Measurements from ENCODE around the gene BAZ2A.
"Not testable (repeated sequence)": the region's sequence is repeated elsewhere in the genome, so short reads cannot be mapped to it uniquely, and the experiment has no call there.

DNA sequence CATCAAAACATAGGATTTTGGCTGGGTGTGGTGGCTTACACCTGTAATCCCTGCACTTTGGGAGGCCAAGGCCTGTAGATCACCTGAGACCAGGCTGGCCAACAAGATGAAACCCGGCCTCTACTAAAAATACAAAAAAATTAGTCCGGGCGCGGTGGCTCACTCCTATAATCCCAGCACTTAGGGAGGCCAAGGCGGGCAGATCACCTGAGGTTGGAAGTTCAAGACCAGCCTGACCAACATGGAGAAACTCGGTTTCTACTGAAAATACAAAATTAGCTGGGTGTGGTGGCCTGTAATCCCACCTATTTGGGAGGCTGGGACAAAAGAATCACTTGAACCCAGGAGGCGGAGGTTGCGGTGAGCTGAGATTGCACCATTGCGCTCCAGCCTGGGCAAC is 17.9 kb upstream of the BAZ2A start:
- TF ChIP-seq, protein P1, sequence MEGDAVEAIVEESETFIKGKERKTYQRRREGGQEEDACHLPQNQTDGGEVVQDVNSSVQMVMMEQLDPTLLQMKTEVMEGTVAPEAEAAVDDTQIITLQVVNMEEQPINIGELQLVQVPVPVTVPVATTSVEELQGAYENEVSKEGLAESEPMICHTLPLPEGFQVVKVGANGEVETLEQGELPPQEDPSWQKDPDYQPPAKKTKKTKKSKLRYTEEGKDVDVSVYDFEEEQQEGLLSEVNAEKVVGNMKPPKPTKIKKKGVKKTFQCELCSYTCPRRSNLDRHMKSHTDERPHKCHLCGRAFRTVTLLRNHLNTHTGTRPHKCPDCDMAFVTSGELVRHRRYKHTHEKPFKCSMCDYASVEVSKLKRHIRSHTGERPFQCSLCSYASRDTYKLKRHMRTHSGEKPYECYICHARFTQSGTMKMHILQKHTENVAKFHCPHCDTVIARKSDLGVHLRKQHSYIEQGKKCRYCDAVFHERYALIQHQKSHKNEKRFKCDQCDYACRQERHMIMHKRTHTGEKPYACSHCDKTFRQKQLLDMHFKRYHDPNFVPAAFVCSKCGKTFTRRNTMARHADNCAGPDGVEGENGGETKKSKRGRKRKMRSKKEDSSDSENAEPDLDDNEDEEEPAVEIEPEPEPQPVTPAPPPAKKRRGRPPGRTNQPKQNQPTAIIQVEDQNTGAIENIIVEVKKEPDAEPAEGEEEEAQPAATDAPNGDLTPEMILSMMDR (conservative IDR thresholded peaks at IDR 0.05; ENCODE audit: low read length) = not testable (repeated sequence)
- not testable (repeated sequence) for TF ChIP-seq EZH2phosphoT487 (IDR thresholded peaks at IDR 0.05; ENCODE audit: borderline replicate concordance, low read depth, low read length)
